Parathyroid adenoma (tissue), 2 donors: ENCODE results near the gene ZNF581.
A peak's percentile ranks its signal among the peaks of the same experiment; 100 is the strongest.

Experiments
- H2AFZ ChIP-seq: fragments of 300-600 bp; sonication (generic); one replicate; pipeline ENCODE4 v1.7.0; 2017; ENCODE audit warnings: antibody characterized with exemption, mild to moderate bottlenecking
- H3K27ac ChIP-seq: fragments of 300-600 bp; sonication (generic); one replicate; pipeline ENCODE4 v1.7.0; 2017
- H3K27me3 ChIP-seq: fragments of 300-600 bp; sonication (generic); one replicate; pipeline ENCODE4 v1.7.0; 2017; ENCODE audit warnings: low read length; ENCODE audit not compliant: control insufficient read depth, insufficient read depth
- H3K36me3 ChIP-seq: fragments of 300-600 bp; sonication (generic); one replicate; pipeline ENCODE4 v1.7.0; 2017; ENCODE audit warnings: low read length; ENCODE audit not compliant: control insufficient read depth, insufficient read depth
- H3K4me1 ChIP-seq: fragments of 300-600 bp; sonication (generic); one replicate; pipeline ENCODE4 v1.7.0; 2017; ENCODE audit warnings: control low read depth
- H3K4me2 ChIP-seq: fragments of 300-600 bp; sonication (generic); one replicate; pipeline ENCODE4 v1.7.0; 2017; ENCODE audit warnings: low read length
- H3K4me3 ChIP-seq: fragments of 300-600 bp; sonication (generic); one replicate; pipeline ENCODE4 v1.7.0; 2017; ENCODE audit warnings: low read depth, low read length
- H3K79me2 ChIP-seq: fragments of 300-600 bp; sonication (generic); one replicate; pipeline ENCODE4 v1.7.0; 2017; ENCODE audit warnings: control low read depth
- H3K9ac ChIP-seq: fragments of 300-600 bp; sonication (generic); one replicate; pipeline ENCODE4 v1.7.0; 2017; ENCODE audit warnings: mild to moderate bottlenecking
- H3K9me3 ChIP-seq: fragments of 300-600 bp; sonication (generic); one replicate; pipeline ENCODE4 v1.7.0; 2017; ENCODE audit warnings: low read length; ENCODE audit not compliant: control insufficient read depth
- TF ChIP-seq, protein P1 (sequence below): fragments of 300-600 bp; sonication (generic); IDR thresholded peaks from one replicate; pipeline ENCODE4 v1.7.0; 2017; ENCODE audit warnings: antibody characterized with exemption, mild to moderate bottlenecking
- donor health status: primary hyperparathyroidism.

ZNF581 gene

DNA sequence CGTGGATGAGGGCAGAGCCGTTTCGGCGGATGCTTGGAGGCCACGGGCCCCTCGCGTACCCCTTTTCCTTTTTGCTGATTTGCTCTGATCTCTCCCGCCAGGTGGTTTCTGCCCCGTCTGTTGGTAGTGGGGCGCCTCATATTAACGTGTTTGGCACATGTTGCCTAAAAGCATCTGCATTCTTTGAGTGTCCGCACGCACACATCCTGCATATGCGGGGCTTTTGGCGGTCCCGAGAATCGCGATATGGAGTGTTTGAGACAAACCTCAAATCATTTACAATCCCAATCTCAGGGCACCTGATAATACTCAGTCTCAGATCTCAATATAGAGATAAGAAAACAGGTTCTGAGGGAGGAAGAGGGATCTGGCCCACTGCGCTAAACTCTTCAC is 12.2 kb downstream of the ZNF581 start:
- Histone ChIP-seq H2AFZ (peak overlapping the region; percentile 71), H3K27ac (peak overlapping the region; percentile 97), H3K36me3 (no peaks in the 10 kb centered on the region), H3K27me3 (no peaks in the 10 kb centered on the region), H3K4me2 (peak overlapping the region; percentile 99), H3K4me1 (peaks cover 23% of the 10 kb centered on the region), H3K79me2 (peaks cover 55% of the 10 kb centered on the region), H3K9me3 (no peaks in the 10 kb centered on the region), H3K9ac (no peak overlapping the region), H3K4me3 (peak overlapping the region; percentile 100)
- TF ChIP-seq, protein P1, sequence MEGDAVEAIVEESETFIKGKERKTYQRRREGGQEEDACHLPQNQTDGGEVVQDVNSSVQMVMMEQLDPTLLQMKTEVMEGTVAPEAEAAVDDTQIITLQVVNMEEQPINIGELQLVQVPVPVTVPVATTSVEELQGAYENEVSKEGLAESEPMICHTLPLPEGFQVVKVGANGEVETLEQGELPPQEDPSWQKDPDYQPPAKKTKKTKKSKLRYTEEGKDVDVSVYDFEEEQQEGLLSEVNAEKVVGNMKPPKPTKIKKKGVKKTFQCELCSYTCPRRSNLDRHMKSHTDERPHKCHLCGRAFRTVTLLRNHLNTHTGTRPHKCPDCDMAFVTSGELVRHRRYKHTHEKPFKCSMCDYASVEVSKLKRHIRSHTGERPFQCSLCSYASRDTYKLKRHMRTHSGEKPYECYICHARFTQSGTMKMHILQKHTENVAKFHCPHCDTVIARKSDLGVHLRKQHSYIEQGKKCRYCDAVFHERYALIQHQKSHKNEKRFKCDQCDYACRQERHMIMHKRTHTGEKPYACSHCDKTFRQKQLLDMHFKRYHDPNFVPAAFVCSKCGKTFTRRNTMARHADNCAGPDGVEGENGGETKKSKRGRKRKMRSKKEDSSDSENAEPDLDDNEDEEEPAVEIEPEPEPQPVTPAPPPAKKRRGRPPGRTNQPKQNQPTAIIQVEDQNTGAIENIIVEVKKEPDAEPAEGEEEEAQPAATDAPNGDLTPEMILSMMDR: no peak

DNA sequence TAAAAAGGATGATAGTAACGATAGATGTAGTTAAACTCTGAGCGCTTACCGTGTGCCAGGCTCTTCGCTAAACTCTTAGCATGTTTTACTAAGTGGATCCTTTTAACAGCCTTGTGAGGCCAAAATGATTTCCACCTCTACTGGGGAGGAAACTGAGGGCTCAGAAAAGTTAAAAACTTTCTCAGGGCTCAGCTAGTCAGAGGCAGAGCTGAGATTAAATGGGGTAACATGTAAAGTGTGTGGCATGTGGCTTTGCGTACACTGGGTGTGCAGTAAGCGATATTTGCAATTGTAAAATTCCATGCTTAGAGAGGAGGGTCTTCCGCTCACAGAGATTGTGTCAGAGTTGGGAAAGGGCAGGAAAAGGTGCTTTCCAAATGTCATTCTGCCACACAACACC is 13.1 kb downstream of the ZNF581 start:
- Histone ChIP-seq H3K27ac (no peak overlapping the region), H3K4me1 (peaks cover 23% of the 10 kb centered on the region), H3K9me3 (no peaks in the 10 kb centered on the region), H2AFZ (no peak overlapping the region), H3K27me3 (no peaks in the 10 kb centered on the region), H3K4me3 (peak overlapping the region; percentile 30), H3K4me2 (peak overlapping the region; percentile 99), H3K36me3 (no peaks in the 10 kb centered on the region), H3K9ac (peak overlapping the region; percentile 14), H3K79me2 (peaks cover 61% of the 10 kb centered on the region)
- TF ChIP-seq, protein P1: no peak

DNA sequence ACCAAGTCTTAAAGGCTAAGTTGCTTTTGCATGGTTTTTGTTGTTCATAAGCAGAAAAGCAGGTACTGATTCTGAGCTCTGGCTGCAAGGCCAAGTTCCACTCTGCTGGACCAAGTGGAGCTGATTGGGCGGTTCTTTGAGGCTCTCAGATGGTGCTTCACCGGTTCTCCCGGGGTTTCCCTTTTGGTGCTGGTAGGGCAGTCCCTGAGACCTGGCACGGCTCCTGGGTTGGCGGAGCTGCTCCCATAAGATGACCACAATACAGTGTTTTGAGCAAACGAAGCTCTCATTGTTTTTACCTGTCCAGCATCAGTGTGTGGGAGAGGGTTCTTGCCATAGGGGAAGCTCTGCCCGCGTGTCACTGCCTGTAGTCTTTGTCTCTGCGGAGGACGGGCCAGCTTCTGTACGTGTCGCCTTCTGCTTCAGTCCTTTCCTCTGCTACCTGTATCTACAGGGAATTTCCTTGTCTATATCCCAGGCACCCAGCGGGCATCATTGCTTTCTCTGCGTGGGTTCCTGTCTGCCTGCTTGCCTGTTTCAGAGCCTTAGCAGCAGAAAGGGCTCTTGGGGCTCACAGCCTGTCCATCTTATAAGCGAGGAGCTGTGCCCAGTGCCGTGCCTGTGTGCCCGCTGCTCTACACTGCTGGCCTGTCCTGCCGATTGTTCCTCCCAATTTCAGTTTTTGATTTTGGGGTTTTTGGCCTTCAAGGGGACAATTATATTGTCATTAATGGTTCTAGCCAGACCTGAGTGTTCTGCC is 13.7 kb downstream of the ZNF581 start:
- TF ChIP-seq, protein P1: no peak
- H3K4me2 ChIP-seq: peak overlapping the region; percentile 99
- peak overlapping the region; percentile 30 for H3K4me3 ChIP-seq
- no peak overlapping the region for H3K27ac ChIP-seq
- H3K79me2 ChIP-seq: peaks cover 67% of the 10 kb centered on the region
- H2AFZ ChIP-seq: no peak overlapping the region
- no peak overlapping the region for H3K9ac ChIP-seq
- no peaks in the 10 kb centered on the region for H3K9me3 ChIP-seq
- H3K36me3 ChIP-seq: no peaks in the 10 kb centered on the region
- peaks cover 23% of the 10 kb centered on the region for H3K4me1 ChIP-seq
- H3K27me3 ChIP-seq: no peaks in the 10 kb centered on the region

DNA sequence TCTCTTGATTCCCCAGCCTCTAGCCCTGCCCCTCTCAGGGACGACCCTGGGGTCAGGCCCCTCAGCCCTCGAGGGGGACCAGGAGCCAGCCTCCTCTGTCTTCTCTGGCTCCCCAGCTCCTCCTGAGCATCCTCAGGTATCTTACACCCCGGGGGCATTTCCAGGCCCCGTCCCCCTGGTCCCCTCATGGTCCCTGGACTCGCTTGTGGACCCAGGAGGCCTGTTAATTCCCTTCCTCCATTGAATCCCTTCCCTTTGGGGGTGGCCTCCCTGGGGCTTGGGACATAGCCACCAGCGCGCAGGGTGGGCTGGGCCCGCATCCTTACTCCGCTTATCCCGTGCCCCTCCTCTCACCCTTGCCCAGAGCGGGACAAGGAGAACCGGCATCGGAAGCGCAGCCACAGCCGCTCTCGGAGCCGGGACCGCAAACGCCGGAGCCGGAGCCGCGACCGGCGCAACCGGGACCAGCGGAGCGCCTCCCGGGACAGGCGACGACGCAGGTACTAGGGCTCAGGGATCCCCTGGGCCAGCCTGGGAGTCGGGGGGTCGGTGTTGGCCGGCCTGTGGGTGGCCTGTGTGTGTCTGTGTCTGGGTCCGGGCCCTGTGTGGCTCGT is 15.5 kb downstream of the ZNF581 start:
- peak overlapping the region; percentile 50 for H3K4me2 ChIP-seq
- TF ChIP-seq, protein P1: no peak
- H3K4me3 ChIP-seq: no peak overlapping the region
- no peaks in the 10 kb centered on the region for H3K9me3 ChIP-seq
- peaks cover 23% of the 10 kb centered on the region for H3K4me1 ChIP-seq
- H3K9ac ChIP-seq: no peak overlapping the region
- H3K27me3 ChIP-seq: no peaks in the 10 kb centered on the region
- H3K36me3 ChIP-seq: no peaks in the 10 kb centered on the region
- H3K27ac ChIP-seq: no peak overlapping the region
- no peak overlapping the region for H2AFZ ChIP-seq
- H3K79me2 ChIP-seq: peaks cover 85% of the 10 kb centered on the region
